Measurements from ENCODE around the gene ANXA4. TPM values are rescaled to one million over a fixed set of nuclear protein-coding genes. Genes with fewer than 3 reads are reported as not detected.
A peak's percentile ranks its signal among the peaks of the same experiment; 100 is the strongest.
"Not testable (repeated sequence)": the region's sequence is repeated elsewhere in the genome, so short reads cannot be mapped to it uniquely, and the experiment has no call there.

ANXA4 gene
- total RNA-seq, 1 experiment from 2014 or later = 330 TPM

DNA sequence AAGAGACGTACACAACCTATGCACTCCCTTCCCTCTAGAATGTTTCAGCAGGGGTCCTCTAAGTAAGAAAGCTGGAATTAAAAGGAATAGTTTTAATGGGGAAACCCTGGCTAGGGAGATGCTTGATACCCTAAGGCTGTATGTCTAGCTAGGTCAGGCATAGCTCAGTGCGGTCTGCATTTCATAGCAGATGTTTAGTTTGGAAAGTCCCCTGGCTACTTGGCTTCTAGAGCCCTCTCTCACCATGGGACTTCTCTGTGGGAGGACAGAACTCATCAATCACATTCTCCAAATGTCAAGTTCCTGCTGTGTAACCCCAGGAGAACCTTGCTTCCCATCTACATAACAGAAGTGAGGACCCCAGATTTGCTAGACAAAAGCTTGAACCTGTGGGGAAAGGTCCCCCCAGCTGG is 24.1 kb upstream of the ANXA4 start:
- peak; percentile 65 for DNase-seq (ENCODE audit: low read depth)
- in situ Hi-C loops (cut with HindIII; ENCODE audit: low pct_unique_long_range_greater_than_20kb, low sequenced_read_pairs) = no loop called here

GRCh38 chr2:69718338-69718965 is 23.5 kb upstream of the ANXA4 start:
- in situ Hi-C loops (cut with HindIII; ENCODE audit: low pct_unique_long_range_greater_than_20kb, low sequenced_read_pairs) = no loop called here
- no peak for DNase-seq (ENCODE audit: low read depth)

- DNase-seq (ENCODE audit: low read depth) = no peak
- in situ Hi-C loops (cut with HindIII; ENCODE audit: low pct_unique_long_range_greater_than_20kb, low sequenced_read_pairs) = no loop called here
Observed at GRCh38 chr2:69720404-69720803, 21.5 kb upstream of the ANXA4 start.

DNA sequence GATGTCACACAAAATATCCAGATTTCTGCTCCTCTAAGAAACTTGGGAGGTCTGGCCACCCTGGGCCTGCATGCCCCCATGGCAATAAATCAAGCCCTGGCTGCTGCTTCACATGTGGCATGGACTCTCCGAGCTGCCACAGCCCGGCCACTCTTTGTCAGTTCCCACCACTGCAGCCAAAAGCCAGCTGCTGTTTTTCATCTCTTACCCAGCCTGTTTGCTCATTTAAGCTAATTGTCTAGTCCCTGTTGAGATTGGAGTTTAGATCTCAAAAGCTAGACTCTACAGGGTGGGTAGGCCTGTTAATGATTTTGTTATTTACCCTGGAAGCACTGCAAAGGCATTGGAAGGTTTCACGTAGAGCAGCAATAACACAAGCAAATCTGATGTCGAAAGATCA is 20.9 kb upstream of the ANXA4 start:
- in situ Hi-C loops (cut with HindIII; ENCODE audit: low pct_unique_long_range_greater_than_20kb, low sequenced_read_pairs) = no loop called here
- no peak for DNase-seq (ENCODE audit: low read depth)

- in situ Hi-C loops (cut with HindIII; ENCODE audit: low pct_unique_long_range_greater_than_20kb, low sequenced_read_pairs) = no loop called here
- DNase-seq (ENCODE audit: low read depth) = no peak
Observed at GRCh38 chr2:69723791-69724190, 18.1 kb upstream of the ANXA4 start.

- peak; percentile 78 for DNase-seq (ENCODE audit: low read depth)
Observed at GRCh38 chr2:69724540-69725159, 17.3 kb upstream of the ANXA4 start.

DNA sequence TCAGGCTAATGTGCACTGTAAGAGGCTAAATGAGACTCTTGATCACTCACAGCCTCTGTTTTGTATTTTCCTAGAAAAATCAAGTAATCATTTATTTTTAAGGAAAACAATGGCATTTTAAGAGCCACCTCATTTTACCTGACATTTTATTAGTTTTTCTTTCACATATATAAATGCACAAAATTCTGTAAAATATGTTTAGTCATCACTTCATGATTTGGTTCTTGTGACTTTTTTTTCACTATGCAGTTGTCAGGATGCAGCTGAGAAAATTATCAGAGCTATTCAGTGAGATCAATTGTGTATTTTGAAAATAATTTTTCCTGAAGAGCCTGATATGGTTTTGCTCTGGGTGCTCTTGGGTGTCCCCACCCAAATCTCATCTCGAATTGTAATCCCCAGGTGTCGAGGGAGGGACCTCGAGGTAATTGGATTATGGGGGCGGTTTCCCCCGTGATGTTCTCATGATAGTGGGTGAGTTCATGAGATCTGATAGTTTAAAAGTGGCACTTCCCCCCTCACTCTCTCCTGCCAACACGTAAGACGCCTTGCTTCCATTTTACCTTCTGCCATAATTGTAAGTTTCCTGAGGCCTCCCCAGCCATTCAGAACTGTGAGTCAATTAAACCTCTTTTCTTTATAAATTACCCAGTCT is 16.1 kb upstream of the ANXA4 start:
- in situ Hi-C loops (cut with HindIII; ENCODE audit: low pct_unique_long_range_greater_than_20kb, low sequenced_read_pairs) = no loop called here

More at GRCh38 chr2:69724540-69725159, 17.3 kb upstream of the ANXA4 start:
- in situ Hi-C loops (cut with HindIII; ENCODE audit: low pct_unique_long_range_greater_than_20kb, low sequenced_read_pairs) = no loop called here

DNA sequence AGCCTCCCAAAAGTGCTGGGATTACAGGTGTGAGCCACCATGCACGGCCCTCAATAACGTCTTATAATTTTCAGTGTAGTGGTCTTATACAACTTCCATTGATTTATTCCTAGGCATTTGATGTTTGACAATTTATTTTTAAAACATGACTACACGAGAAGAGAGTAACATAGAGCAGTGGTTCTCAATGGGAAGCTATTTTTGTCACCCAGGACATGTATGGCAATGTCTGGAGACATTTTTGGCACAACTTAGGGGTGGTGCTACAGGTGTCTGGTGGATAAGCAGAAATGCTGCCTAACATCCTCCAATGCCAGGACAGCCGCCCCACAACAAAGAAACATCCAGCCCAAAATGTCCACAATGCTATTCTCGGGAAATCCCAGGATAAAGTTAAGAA is 12.7 kb upstream of the ANXA4 start:
- DNase-seq (ENCODE audit: low read depth) = no peak
- in situ Hi-C loops (cut with HindIII; ENCODE audit: low pct_unique_long_range_greater_than_20kb, low sequenced_read_pairs) = no loop called here

More for the DNA sequence above, 16.1 kb upstream of the ANXA4 start:
- no peak for DNase-seq (ENCODE audit: low read depth)

- no peak for DNase-seq (ENCODE audit: low read depth)
- in situ Hi-C loops (cut with HindIII; ENCODE audit: low pct_unique_long_range_greater_than_20kb, low sequenced_read_pairs) = no loop called here
Observed at GRCh38 chr2:69729781-69730180, 12.2 kb upstream of the ANXA4 start.

- in situ Hi-C loops (cut with HindIII; ENCODE audit: low pct_unique_long_range_greater_than_20kb, low sequenced_read_pairs) = no loop called here
Observed at GRCh38 chr2:69731147-69731970, 10.6 kb upstream of the ANXA4 start.

DNA sequence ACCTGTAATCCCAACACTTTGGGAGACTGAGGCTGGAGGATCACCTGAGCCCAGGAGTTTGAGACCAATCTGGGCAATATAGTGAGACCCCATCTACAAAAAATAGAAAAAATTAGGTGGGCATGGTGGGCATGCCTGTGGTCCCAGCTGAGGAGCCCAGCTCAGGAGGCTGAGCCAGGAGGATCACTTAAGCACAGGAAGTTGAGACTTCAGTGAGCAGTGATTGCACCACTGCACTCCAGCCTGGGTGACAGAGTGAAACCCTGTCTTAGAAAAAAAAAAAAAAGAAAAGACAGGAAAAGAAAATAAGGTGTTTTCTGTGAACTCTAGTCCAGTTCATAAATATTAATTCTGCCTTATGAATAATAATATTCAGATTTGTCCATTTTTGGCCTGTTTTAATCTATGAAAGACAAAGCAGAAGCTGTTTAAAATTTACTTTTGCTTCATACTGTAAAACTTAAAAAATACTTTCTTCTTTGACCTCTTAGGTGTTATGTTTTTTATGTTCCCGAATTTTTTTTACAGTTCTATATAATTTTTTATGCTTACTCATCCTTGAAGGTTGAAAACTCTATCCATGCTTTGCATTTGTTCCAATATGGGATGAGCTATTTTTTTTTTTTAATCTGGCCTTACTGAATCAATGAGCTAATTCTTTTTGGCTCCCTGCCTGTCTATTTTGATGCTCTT is 8.4 kb upstream of the ANXA4 start:
- DNase-seq (ENCODE audit: low read depth) = no peak
- in situ Hi-C loops (cut with HindIII; ENCODE audit: low pct_unique_long_range_greater_than_20kb, low sequenced_read_pairs) = no loop called here

More at GRCh38 chr2:69731147-69731970, 10.6 kb upstream of the ANXA4 start:
- no peak for DNase-seq (ENCODE audit: low read depth)

- in situ Hi-C loops (cut with HindIII; ENCODE audit: low pct_unique_long_range_greater_than_20kb, low sequenced_read_pairs) = no loop called here
- DNase-seq (ENCODE audit: low read depth) = peak; percentile 75
Observed at GRCh38 chr2:69734035-69734611, 7.8 kb upstream of the ANXA4 start.

DNA sequence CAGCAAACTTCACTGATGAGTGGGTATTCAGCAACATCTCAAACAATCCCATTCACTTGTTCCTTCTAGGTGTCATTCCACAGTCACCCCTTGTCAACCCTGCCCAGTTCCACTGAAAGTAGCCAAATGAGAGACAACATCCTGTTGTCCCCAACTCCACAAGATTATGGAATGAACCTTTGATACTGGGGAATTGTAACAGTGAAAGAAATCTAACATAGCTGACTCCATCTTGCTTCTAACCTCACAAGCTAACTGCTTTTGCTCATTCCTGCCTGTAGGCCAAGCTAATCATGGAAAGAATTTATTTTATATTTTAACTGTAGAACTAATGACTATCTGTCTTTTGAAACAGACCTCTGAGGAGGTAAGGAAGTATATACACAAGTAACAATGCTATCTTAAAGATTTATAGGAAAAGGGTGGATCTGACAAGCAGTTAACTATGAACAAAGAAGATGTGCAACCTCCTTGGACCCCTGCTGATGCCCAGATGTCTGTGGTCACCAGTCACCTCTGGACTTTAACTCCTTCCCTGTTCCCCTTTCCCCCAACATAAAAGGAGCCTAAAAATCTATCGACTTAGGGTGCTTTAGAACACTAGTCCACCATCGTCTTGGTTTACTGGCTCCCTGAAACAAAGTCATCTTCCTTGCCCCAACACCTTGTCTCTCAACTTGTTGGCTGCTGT is 6.9 kb upstream of the ANXA4 start:
- in situ Hi-C loops (cut with HindIII; ENCODE audit: low pct_unique_long_range_greater_than_20kb, low sequenced_read_pairs) = no loop called here
- no peak for DNase-seq (ENCODE audit: low read depth)

- in situ Hi-C loops (cut with HindIII; ENCODE audit: low pct_unique_long_range_greater_than_20kb, low sequenced_read_pairs) = no loop called here
- DNase-seq (ENCODE audit: low read depth) = peak; percentile 20
Observed at GRCh38 chr2:69735686-69736085, 6.2 kb upstream of the ANXA4 start.

DNA sequence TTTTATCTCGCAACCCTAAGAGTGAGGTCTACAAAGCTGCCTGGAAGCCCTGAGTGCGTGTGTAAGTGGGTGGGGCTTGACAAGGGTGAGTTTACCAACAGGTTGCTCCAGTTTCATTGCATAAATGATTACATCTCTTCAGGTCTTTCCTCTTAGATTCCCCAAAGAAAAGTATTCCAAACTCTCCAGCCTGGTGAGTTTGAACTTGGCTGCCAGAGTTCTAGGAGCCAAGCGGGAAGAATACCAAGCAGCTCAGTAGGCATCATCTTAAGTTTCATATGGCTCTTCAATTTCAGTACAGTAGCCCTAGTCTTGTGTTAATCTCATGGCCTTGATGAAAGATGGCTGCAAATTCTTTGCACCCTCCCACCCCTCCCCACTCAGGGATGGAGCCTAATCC is 3.8 kb upstream of the ANXA4 start:
- in situ Hi-C loops (cut with HindIII; ENCODE audit: low pct_unique_long_range_greater_than_20kb, low sequenced_read_pairs); DNase-seq (ENCODE audit: low read depth): not testable (repeated sequence)

DNA sequence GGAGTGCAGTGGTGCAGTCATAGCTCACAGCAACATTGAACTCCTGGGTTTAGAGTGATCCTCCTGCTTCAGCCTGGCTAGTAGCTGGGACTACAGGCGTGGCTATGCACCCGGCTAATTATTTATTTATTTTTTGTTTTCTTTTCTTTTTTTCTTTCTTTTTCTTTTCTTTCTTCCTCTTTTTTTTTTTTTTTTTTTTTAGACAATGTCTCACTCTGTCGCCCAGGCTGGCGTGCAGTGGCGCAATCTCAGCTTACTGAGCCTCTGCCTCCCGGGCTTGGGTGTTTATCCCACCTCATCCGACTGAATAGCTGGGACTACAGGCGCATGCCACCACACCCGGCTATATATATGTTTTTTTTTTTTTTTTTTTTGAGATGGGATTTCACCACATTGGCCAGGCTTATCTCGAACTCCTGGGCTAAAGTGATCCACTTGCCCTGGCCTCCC is 1.4 kb upstream of the ANXA4 start:
- in situ Hi-C loops (cut with HindIII; ENCODE audit: low pct_unique_long_range_greater_than_20kb, low sequenced_read_pairs) = no loop called here
- DNase-seq (ENCODE audit: low read depth) = peak; percentile 86

GRCh38 chr2:69741229-69741574 is 732 bp upstream of the ANXA4 start:
- in situ Hi-C loops (cut with HindIII; ENCODE audit: low pct_unique_long_range_greater_than_20kb, low sequenced_read_pairs) = no loop called here
- DNase-seq (ENCODE audit: low read depth) = peak; percentile 76
